SH-SY5Y (cell line): ENCODE measurements around the gene UBL7.

Source experiments
- GATA2 ChIP-seq: IDR thresholded peaks from 2 replicates; pipeline ENCODE4 v1.6.1; 2011; ENCODE audit warnings: mild to moderate bottlenecking, low read depth, low read length
- GATA3 ChIP-seq: IDR thresholded peaks from 2 replicates; pipeline ENCODE4 v1.6.1; 2011; ENCODE audit warnings: low read depth, mild to moderate bottlenecking, low read length, moderate library complexity

DNA sequence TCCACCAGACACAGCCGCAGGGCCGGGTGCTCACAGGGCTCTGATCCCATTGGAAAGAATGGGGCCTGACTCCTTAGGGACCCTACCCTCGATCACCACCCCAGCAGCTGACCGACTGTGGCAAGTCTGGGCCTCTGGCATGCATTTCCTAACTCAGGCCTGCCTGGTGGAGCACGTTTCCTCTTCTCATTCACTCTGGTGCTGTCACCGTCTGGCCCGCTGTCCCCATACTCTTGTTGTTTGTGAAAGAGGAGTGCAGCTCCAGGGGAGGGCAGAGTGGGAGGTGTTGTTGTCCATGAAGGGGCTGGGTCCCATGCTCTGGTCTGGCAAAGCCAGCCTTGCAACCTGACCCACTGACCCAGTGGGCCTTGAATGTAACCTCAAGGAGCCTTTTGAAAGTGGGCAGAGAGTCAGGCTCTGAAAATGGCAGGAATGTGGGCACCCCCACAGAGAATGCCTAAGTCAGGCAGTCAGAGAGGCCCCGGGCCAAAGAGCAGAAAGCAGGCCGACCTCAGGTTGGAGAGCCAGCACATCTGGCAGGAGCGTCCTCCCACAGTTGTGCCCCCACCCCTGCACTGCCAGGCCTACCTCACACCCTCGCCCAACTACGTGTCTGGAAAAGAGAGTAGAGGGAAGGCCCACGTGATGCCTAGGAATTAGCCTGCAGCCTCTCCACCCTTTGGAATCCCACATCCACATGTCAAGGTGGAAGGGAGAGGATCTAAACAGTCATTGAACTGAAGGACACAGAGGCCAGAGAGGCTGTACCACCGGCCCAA, 38.1 kb downstream of the UBL7 start:
- TF ChIP-seq GATA2 (no peak), GATA3 (no peak)
